Measurements from ENCODE around the gene PLA2G4A.

Gene PLA2G4A

GRCh38 chr1:186987065-186987464 is 158.3 kb downstream of the PLA2G4A start:
- no peak for ATAC-seq
- Mint-ChIP-seq H3K4me1 (no peaks in the 10 kb centered on the region), H3K9me3 (no peaks in the 10 kb centered on the region), H3K27ac (no peak overlapping the region), H3K27me3 (no peaks in the 10 kb centered on the region), H3K4me3 (no peak overlapping the region)
- no peak for DNase-seq

DNA sequence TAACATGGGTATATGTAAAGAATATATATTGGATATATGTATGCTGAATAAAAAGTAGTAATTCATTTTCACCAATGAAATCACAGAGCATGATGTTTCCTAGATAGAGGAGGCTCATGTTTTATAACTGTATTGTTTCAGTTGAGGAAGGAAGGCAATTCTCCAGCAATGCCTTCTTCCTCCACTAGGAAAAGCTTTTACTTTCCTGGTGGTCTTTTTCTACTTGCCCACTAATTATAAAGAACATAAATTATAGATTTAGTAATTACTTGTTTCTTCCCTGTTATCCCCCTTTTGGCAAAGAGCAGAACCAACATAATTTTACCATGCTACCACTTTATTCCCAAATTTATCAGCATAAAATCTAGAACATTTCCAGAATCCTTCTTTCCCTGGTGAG is 159.0 kb downstream of the PLA2G4A start:
- no peaks in the 10 kb centered on the region for H3K4me1 Mint-ChIP-seq
- H3K4me3 Mint-ChIP-seq = no peak overlapping the region
- ATAC-seq (no peak), DNase-seq (no peak)
- no peak overlapping the region for H3K27ac Mint-ChIP-seq
- H3K9me3 Mint-ChIP-seq = no peaks in the 10 kb centered on the region
- H3K27me3 Mint-ChIP-seq = no peaks in the 10 kb centered on the region

GRCh38 chr1:186993996-186994395 is 165.2 kb downstream of the PLA2G4A start:
- DNase-seq (no peak), ATAC-seq (no peak)
- Mint-ChIP-seq H3K4me3 (no peak overlapping the region), H3K9me3 (no peaks in the 10 kb centered on the region), H3K4me1 (no peaks in the 10 kb centered on the region), H3K27me3 (no peaks in the 10 kb centered on the region), H3K27ac (no peak overlapping the region)

DNA sequence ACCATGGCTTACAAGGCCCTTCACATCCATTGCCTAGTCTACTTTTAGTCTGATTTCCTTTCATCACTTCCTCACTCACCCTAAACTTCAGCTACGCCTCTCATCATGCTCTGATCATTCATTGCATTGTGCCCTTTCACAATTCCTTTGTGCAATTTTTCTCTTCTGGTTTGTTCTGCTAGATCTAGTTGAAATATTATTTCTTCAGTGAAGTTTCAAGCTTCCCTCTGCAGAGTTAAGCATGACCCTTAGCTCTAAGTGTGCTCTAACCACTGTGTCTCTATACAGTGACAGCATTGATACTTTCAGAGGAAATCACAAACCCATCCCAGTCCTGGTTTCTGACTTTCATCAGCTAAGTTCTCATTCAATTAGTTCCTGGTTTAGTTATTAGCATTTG is 166.1 kb downstream of the PLA2G4A start:
- DNase-seq (no peak), ATAC-seq (no peak)
- H3K4me3 Mint-ChIP-seq = no peak overlapping the region
- H3K9me3 Mint-ChIP-seq = no peaks in the 10 kb centered on the region
- H3K27ac Mint-ChIP-seq = no peak overlapping the region
- no peaks in the 10 kb centered on the region for H3K4me1 Mint-ChIP-seq
- peaks cover 1% of the 10 kb centered on the region for H3K27me3 Mint-ChIP-seq

DNA sequence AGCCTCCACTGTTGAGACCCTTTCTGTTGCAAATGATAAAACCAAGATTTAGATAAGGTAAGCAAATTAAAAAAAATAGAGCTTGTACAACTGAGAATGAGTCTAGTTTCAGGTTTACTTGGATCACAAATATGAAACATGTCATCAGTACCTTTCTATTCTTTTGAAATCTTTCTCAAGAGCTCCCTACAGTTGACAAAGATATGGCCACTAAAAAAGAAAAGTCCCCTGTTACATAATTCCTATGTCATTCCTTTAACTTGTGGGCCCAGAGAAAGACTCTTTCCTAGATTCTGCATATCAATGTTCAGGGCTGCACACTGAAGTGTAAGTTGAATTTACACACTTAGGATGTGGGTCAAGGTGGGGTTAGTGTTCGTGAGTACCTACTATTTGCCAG is 168.1 kb downstream of the PLA2G4A start:
- DNase-seq = no peak
- H3K27me3 Mint-ChIP-seq = peaks cover 13% of the 10 kb centered on the region
- no peak for ATAC-seq
- no peaks in the 10 kb centered on the region for H3K9me3 Mint-ChIP-seq
- H3K27ac Mint-ChIP-seq = no peak overlapping the region
- H3K4me1 Mint-ChIP-seq = no peaks in the 10 kb centered on the region
- no peak overlapping the region for H3K4me3 Mint-ChIP-seq

DNA sequence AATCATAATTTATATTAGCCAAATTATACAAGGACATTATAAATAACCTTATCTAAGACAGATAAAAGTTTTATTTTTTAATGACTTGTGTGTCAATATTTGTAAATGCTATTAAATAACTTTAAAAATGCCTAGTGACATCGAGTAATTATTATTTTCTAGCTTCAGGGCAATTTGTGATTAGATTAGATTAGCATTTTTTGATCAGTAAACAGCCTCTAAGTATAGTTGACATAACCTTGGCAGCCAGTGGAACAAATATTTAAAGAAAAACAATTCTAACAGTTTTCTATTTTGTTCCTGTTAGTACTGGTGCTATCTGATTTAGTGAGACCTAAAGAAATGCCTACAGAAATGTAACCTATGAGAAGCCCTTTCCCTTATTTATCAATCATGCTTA is 169.1 kb downstream of the PLA2G4A start:
- Mint-ChIP-seq H3K27ac (no peak overlapping the region), H3K27me3 (peaks cover 13% of the 10 kb centered on the region), H3K9me3 (no peaks in the 10 kb centered on the region), H3K4me1 (no peaks in the 10 kb centered on the region), H3K4me3 (no peak overlapping the region)
- no peak for DNase-seq
- ATAC-seq = no peak

DNA sequence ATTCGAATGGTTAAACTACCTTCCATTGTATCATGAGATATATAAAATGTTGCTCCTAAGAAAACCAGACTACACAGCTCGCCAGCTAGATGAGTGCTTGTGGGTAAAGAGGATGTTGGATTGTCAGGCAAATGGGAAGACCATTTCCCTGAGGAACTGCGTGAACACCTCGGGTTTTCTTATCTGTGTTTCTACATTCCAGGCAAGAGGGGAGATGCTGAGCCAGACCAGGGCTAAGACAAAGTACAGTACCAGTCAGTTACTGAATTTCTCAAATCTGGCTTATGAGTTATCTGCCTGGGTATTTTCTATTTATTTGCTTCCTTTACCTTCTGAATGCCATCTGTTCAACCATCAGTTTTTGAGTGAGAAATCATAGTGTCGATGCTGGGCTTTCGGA is 170.8 kb downstream of the PLA2G4A start:
- H3K27ac Mint-ChIP-seq = peak overlapping the region in 1 of 2 donors; percentile 3
- H3K9me3 Mint-ChIP-seq = no peaks in the 10 kb centered on the region
- peaks cover 13% of the 10 kb centered on the region for H3K27me3 Mint-ChIP-seq
- ATAC-seq (no peak), DNase-seq (no peak)
- H3K4me3 Mint-ChIP-seq = no peak overlapping the region
- H3K4me1 Mint-ChIP-seq = no peaks in the 10 kb centered on the region

DNA sequence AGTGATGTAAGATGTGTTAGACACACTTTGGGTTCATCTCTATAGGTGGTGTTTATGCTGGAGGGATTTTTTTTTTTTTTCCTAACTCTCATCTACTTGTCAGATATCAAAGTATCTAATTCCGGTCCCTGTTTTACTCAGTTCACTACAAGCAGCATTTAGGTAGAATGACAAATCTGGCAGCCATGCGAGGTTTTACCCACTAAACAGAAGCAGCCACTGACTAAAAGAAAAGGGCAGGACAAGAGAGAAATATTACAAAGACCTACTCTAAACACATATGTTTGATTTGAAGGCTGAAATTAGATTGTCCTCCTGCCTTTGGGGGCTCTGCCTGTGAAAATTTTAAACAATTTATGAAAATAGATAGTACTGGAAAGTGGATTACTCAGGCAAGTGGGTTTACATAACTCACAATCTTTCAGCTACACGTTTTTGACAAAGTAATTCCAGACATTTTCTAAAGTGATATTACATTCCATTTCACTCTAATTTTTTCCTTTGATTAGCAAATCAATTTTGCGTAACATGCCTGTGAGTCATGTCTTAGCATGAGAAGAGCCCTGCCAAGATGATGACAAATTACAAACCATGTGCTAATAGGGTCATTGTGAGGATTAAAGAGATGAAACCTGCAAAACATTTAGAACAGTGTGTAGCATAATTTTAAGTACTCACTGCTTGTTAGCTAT is 172.6 kb downstream of the PLA2G4A start:
- no peak overlapping the region for H3K27ac Mint-ChIP-seq

DNA sequence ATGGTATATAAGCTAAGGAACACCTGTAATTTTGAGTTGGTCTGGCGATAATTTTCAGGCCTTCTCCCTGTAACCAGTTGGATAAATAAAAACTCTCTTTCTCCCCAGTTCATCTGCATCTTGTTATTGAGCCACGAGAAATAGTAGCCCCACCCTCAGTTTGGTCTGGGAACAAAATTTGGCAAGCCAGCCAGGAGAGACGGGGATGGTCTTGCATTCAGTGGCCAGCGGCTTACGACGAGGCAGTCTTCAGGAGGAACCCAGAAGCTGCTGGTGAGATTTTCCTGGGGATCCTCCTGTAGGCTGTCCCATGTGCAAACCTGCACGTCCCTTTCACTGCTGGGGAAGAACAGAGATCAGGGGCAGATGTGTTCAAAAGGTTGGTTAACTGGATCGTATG is 174.6 kb downstream of the PLA2G4A start:
- H3K27me3 Mint-ChIP-seq = peaks cover 20% of the 10 kb centered on the region
- ATAC-seq = no peak
- no peak overlapping the region for H3K4me3 Mint-ChIP-seq
- no peak overlapping the region for H3K27ac Mint-ChIP-seq
- peaks cover 3 to 12% of the 10 kb centered on the region in 2 donors for H3K9me3 Mint-ChIP-seq
- H3K4me1 Mint-ChIP-seq = no peaks in the 10 kb centered on the region
- DNase-seq = no peak

More for the DNA sequence above, 172.6 kb downstream of the PLA2G4A start:
- no peak for ATAC-seq
- Mint-ChIP-seq H3K4me1 (no peaks in the 10 kb centered on the region), H3K9me3 (peaks cover 2 to 3% of the 10 kb centered on the region in 2 donors), H3K27me3 (peaks cover 14% of the 10 kb centered on the region), H3K4me3 (no peak overlapping the region)
- no peak for DNase-seq

DNA sequence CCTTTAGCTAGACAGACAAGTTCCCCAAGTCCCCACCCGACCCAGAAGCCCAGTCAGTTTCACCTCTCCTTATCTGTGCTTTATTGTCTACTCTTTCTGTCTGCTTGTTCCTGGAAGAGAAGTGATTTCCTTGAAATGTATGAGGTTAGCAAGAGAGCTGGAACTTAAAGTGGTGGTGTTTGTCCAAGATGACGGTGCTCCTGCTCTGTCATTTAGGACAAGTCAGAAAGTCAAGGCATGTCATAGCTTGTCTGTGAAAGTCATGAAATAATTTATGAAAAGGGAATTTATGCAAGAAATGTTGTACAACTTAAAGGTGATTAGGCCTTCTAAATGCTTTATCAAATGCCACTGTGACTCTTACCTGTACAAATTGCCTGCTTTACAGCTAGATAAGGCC is 178.1 kb downstream of the PLA2G4A start:
- ATAC-seq (no peak), DNase-seq (no peak)
- Mint-ChIP-seq H3K27me3 (peaks cover 7% of the 10 kb centered on the region), H3K27ac (no peak overlapping the region), H3K4me1 (no peaks in the 10 kb centered on the region), H3K4me3 (no peak overlapping the region), H3K9me3 (peaks cover 6 to 16% of the 10 kb centered on the region in 2 donors)

- Mint-ChIP-seq H3K27ac (no peak overlapping the region), H3K9me3 (peaks cover 6 to 16% of the 10 kb centered on the region in 2 donors), H3K4me1 (no peaks in the 10 kb centered on the region), H3K4me3 (no peak overlapping the region), H3K27me3 (peaks cover 7% of the 10 kb centered on the region)
- DNase-seq = no peak
- ATAC-seq = no peak
Observed at GRCh38 chr1:187009320-187009719, 180.6 kb downstream of the PLA2G4A start.

GRCh38 chr1:187010571-187011309 is 182.0 kb downstream of the PLA2G4A start:
- Mint-ChIP-seq H3K27ac (peak overlapping the region in 1 of 2 donors; percentile 79), H3K9me3 (peaks cover 6 to 16% of the 10 kb centered on the region in 2 donors), H3K4me3 (no peak overlapping the region), H3K4me1 (no peaks in the 10 kb centered on the region), H3K27me3 (peaks cover 7% of the 10 kb centered on the region)
- no peak for ATAC-seq
- no peak for DNase-seq

- no peak overlapping the region for H3K27ac Mint-ChIP-seq
Observed at GRCh38 chr1:187013582-187014200, 184.9 kb downstream of the PLA2G4A start.

GRCh38 chr1:187018291-187018690 is 189.5 kb downstream of the PLA2G4A start:
- no peaks in the 10 kb centered on the region for H3K4me1 Mint-ChIP-seq
- H3K4me3 Mint-ChIP-seq = no peak overlapping the region
- ATAC-seq (no peak), DNase-seq (no peak)
- H3K27me3 Mint-ChIP-seq = peaks cover 13% of the 10 kb centered on the region
- H3K9me3 Mint-ChIP-seq = peaks cover 5 to 20% of the 10 kb centered on the region in 2 donors
- no peak overlapping the region for H3K27ac Mint-ChIP-seq

More at GRCh38 chr1:187013582-187014200, 184.9 kb downstream of the PLA2G4A start:
- Mint-ChIP-seq H3K4me3 (no peak overlapping the region), H3K27me3 (no peaks in the 10 kb centered on the region), H3K4me1 (no peaks in the 10 kb centered on the region), H3K9me3 (peaks cover 3 to 5% of the 10 kb centered on the region in 2 donors)
- DNase-seq (no peak), ATAC-seq (no peak)

DNA sequence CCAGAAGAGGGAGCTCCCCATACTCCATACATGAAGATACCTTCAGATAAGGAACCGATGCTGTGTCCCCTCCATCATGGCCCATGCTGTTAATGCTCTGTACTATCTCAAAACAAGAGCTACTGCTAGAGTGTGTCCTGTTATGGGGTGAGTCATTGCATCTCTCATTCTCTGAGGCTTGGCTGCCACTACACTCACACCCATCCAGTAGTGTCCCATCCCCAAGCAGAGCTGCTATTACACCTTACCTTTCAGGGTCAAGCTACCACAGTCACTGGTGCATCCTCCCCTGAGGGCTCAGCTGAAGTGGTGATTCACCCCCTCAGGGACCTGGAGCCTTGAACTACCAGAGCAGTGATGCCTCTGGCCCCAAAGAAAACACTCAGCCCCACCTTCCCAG is 198.5 kb downstream of the PLA2G4A start:
- no peaks in the 10 kb centered on the region for H3K27me3 Mint-ChIP-seq
- H3K4me3 Mint-ChIP-seq = no peak overlapping the region
- ATAC-seq (peak; percentile 58), DNase-seq (no peak)
- no peaks in the 10 kb centered on the region for H3K4me1 Mint-ChIP-seq
- no peak overlapping the region for H3K27ac Mint-ChIP-seq
- H3K9me3 Mint-ChIP-seq = peaks cover 11 to 26% of the 10 kb centered on the region in 2 donors

Data from stimulated activated naive CD8-positive, alpha-beta T cell treated with anti-CD3 and anti-CD28 coated beads, Interleukin-15, amount 100 ng/mL, for 72 hours (primary cell).